ENCODE measurements around the gene LAMC3.

- no peak for TF ChIP-seq POLR2A (IDR thresholded peaks at IDR 0.05)
- TF ChIP-seq, protein P1, sequence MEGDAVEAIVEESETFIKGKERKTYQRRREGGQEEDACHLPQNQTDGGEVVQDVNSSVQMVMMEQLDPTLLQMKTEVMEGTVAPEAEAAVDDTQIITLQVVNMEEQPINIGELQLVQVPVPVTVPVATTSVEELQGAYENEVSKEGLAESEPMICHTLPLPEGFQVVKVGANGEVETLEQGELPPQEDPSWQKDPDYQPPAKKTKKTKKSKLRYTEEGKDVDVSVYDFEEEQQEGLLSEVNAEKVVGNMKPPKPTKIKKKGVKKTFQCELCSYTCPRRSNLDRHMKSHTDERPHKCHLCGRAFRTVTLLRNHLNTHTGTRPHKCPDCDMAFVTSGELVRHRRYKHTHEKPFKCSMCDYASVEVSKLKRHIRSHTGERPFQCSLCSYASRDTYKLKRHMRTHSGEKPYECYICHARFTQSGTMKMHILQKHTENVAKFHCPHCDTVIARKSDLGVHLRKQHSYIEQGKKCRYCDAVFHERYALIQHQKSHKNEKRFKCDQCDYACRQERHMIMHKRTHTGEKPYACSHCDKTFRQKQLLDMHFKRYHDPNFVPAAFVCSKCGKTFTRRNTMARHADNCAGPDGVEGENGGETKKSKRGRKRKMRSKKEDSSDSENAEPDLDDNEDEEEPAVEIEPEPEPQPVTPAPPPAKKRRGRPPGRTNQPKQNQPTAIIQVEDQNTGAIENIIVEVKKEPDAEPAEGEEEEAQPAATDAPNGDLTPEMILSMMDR (IDR thresholded peaks at IDR 0.05) = no peak
These were observed 39.4 kb downstream of the LAMC3 start for GRCh38 chr9:131048332-131048731.

Measured in testis (tissue), 2 donors.